A549 (cell line): ENCODE results near the gene FNDC3A. TPM values are rescaled to one million over a fixed set of nuclear protein-coding genes. Genes with fewer than 3 reads are reported as not detected.
"Not testable (repeated sequence)": the region's sequence is repeated elsewhere in the genome, so short reads cannot be mapped to it uniquely, and the experiment has no call there.

Experiments used
- ATAC-seq, 2 experiments: fragments of 200-7000 bp in 1 of 2; fragments of >200 bp in 1 of 2; cut with Nextera tagmentation in 1 of 2; cut with Tn5 transposase in 1 of 2; 3 replicates each; pipeline versions ENCODE4 v1.8.0 to v1.9.1; 2018 to 2020; ENCODE audit warnings: mild to moderate bottlenecking in 1 of 2, moderate library complexity in 1 of 2
- CTCF ChIA-PET: fragments of 300-600 bp; sonication (Branson Sonifier 250); formaldehyde crosslinking; extraction: SDS; loops from one replicate; lab custom pipeline; 2021; ENCODE audit warnings: antibody characterized with exemption, inconsistent platforms; lab: Yijun Ruan, JAX
- POLR2A ChIA-PET: fragments of 350-600 bp; formaldehyde crosslinking; extraction: SDS; loops from one replicate; lab custom pipeline; 2021; ENCODE audit warnings: antibody characterized with exemption, inconsistent platforms; lab: Yijun Ruan, JAX
- DNase-seq, 2 experiments: peaks; one replicate each; pipeline versions ENCODE4 v3.0.0 to v3.0.0-alpha.2; 2011 to 2016; ENCODE audit warnings: low read depth in 1 of 2, low spot score in 1 of 2
- FAIRE-seq: peaks from 2 replicates; lab custom pipeline; 2011; peaks lifted over from hg19 to GRCh38; lab: Jason Lieb, UNC
- H3K27ac ChIP-seq, 2 experiments: fragments of >200 bp; sonication (Bioruptor Twin); formaldehyde crosslinking; 3 replicates each; pipeline ENCODE4 v1.5.1; 2016 to 2017
- H3K4me1 ChIP-seq: fragments of >200 bp; sonication (Bioruptor Twin); formaldehyde crosslinking; 3 replicates; pipeline ENCODE4 v1.6.1; 2016
- H3K4me2 ChIP-seq: fragments of >200 bp; sonication (Bioruptor Twin); formaldehyde crosslinking; 3 replicates; pipeline ENCODE4 v1.6.1; 2016
- H3K4me3 ChIP-seq: fragments of >200 bp; sonication (Bioruptor Twin); formaldehyde crosslinking; 3 replicates; pipeline ENCODE4 v1.5.1; 2016
- H3K9me3 ChIP-seq: fragments of >200 bp; sonication (Bioruptor Twin); formaldehyde crosslinking; 3 replicates; pipeline ENCODE4 v1.6.1; 2016
- BHLHE40 ChIP-seq: IDR thresholded peaks from 2 replicates; pipeline ENCODE4 v1.6.1; 2012; ENCODE audit warnings: low read depth, low read length, inconsistent platforms
- CBX8 ChIP-seq: fragments of 200-600 bp; sonication (generic); IDR thresholded peaks from 2 replicates; pipeline ENCODE4 v1.6.1; 2016
- CTCF ChIP-seq: fragments of >200 bp; sonication (Bioruptor Twin); formaldehyde crosslinking; IDR thresholded peaks from 3 replicates; pipeline ENCODE4 v1.5.1; 2016
- EHMT2 ChIP-seq: fragments of 200-600 bp; sonication (generic); IDR thresholded peaks from 2 replicates; pipeline ENCODE4 v1.6.1; 2016; ENCODE audit warnings: antibody characterized with exemption, low read depth, mild to moderate bottlenecking, moderate library complexity
- FOSB ChIP-seq: fragments of 250-450 bp; sonication (Bioruptor Pico); IDR thresholded peaks from 2 replicates; pipeline ENCODE4 v1.5.0; 2020; ENCODE audit warnings: mild to moderate bottlenecking, moderate library complexity
- KDM5A ChIP-seq: fragments of 200-600 bp; sonication (generic); IDR thresholded peaks from 2 replicates; pipeline ENCODE4 v1.6.1; 2016; ENCODE audit warnings: antibody characterized with exemption, mild to moderate bottlenecking
- MAZ ChIP-seq: fragments of 150-350 bp; IDR thresholded peaks from 2 replicates; pipeline ENCODE4 v1.6.1; 2014; ENCODE audit warnings: antibody characterized with exemption, low read depth, low read length, borderline replicate concordance
- MYC ChIP-seq: IDR thresholded peaks from 2 replicates; pipeline ENCODE4 v1.6.1; 2012; ENCODE audit warnings: mild to moderate bottlenecking, inconsistent platforms, low read length, improper control_type of control experiment, borderline replicate concordance
- NPAS2 ChIP-seq: fragments of 250-450 bp; sonication (Bioruptor Pico); IDR thresholded peaks from 2 replicates; pipeline ENCODE4 v1.8.0; 2022; ENCODE audit warnings: mild to moderate bottlenecking, moderate library complexity, borderline replicate concordance
- POLR2A ChIP-seq: IDR thresholded peaks from 2 replicates; pipeline ENCODE4 v1.6.1; 2012; ENCODE audit warnings: mild to moderate bottlenecking, low read length
- RAD21 ChIP-seq, 2 experiments: fragments of >200 bp in 1 of 2; sonication (Bioruptor Twin) in 1 of 2; formaldehyde crosslinking in 1 of 2; IDR thresholded peaks in 1 of 2; conservative IDR thresholded peaks in 1 of 2; 2 replicates in 1 of 2; 3 replicates in 1 of 2; pipeline ENCODE4 v1.6.1; 2012 to 2018; ENCODE audit warnings: inconsistent platforms in 1 of 2
- RCOR1 ChIP-seq: fragments of 150-350 bp; IDR thresholded peaks from 2 replicates; pipeline ENCODE4 v1.6.1; 2014; ENCODE audit warnings: antibody characterized with exemption, low read length, low read depth
- RNF2 ChIP-seq: fragments of 200-600 bp; sonication (generic); IDR thresholded peaks from 2 replicates; pipeline ENCODE4 v1.6.1; 2016; ENCODE audit warnings: low read depth, mild to moderate bottlenecking, antibody characterized with exemption, moderate library complexity, borderline replicate concordance
- SREBF2 ChIP-seq: fragments of 450-650 bp; IDR thresholded peaks from 2 replicates; pipeline ENCODE4 v1.6.1; 2014; ENCODE audit warnings: mild to moderate bottlenecking, moderate library complexity
- TFCP2L1 ChIP-seq: fragments of 250-450 bp; sonication (Bioruptor Pico); IDR thresholded peaks from 2 replicates; pipeline ENCODE4 v1.5.0; 2021; ENCODE audit warnings: mild to moderate bottlenecking
- ZC3H11A ChIP-seq: fragments of 450-650 bp; IDR thresholded peaks from 2 replicates; pipeline ENCODE4 v1.6.1; 2014; ENCODE audit warnings: antibody characterized with exemption, mild to moderate bottlenecking
- WGBS: methylation state at CpG from one replicate; pipeline ENCODE4 v1.1.6; 2017; ENCODE audit errors: missing lambda C conversion rate; 5-methylcytosine and 5-hydroxymethylcytosine counted together
- polyA plus RNA-seq, 4 experiments: library from polyadenylated mRNA; depleted of rRNA in 3 of 4; stranded (reverse); fragments of >200 nt; fragmentation: RNase III in 1 of 4; extraction: RNeasy Plus Mini Kit Qiagen cat#74134 plus additional on column Dnase treatment in 1 of 4; gene quantifications; 2 replicates in 3 of 4; 3 replicates in 1 of 4; pipeline ENCODE4 v1.2.3, GENCODE V29; 2011 to 2017

The FNDC3A gene
- polyA plus RNA-seq, 2 of the 4 experiments (the other 2 are of a cell fraction), result 16.0 to 32.6 TPM

- Histone ChIP-seq H3K9me3 (no peaks in the 10 kb centered on the region), H3K4me1 (peaks cover 32% of the 10 kb centered on the region), H3K4me3 (no peak overlapping the region), H3K4me2 (peak overlapping the region; percentile 15; the same call in 2 of the 3 replicates), H3K27ac (peak overlapping the region; percentile 15 to 62; a peak in 3 of 6 replicates)
- ATAC-seq (no peak), FAIRE-seq (no peak), DNase-seq (no peak)
- TF ChIP-seq RCOR1 (no peak), MYC (no peak), ZC3H11A (no peak), TFCP2L1 (CRISPR knock-in tag) (no peak), EHMT2 (no peak), BHLHE40 (no peak), MAZ (no peak), FOSB (CRISPR knock-in tag) (no peak), KDM5A (no peak)
- ChIA-PET CTCF (no interaction called here), POLR2A (no interaction called here)
- WGBS, result 19% methylated on average over 1 of the region's 1 CpG
These were observed 87.8 kb downstream of the FNDC3A start for GRCh38 chr13:49063497-49063896.

GRCh38 chr13:49064476-49064875 lies 88.8 kb downstream of the FNDC3A start:
- ATAC-seq, result no peak
- ChIA-PET POLR2A (no interaction called here), CTCF (no interaction called here)
- Histone ChIP-seq H3K4me1 (peaks cover 32% of the 10 kb centered on the region), H3K4me3 (no peak overlapping the region), H3K9me3 (no peaks in the 10 kb centered on the region), H3K4me2 (no peak overlapping the region), H3K27ac (no peak overlapping the region)
- WGBS, result 94% methylated on average over 3 of the region's 3 CpGs
- TF ChIP-seq RNF2 (no peak), SREBF2 (no peak)
- DNase-seq, result no peak
- no peak for FAIRE-seq

- TF ChIP-seq CBX8 (no peak), POLR2A (no peak), SREBF2 (no peak)
These were observed 91.1 kb downstream of the FNDC3A start for GRCh38 chr13:49066856-49067255.

GRCh38 chr13:49068498-49068897 lies 92.8 kb downstream of the FNDC3A start:
- POLR2A ChIA-PET, DNase-seq, H3K4me3 ChIP-seq, ATAC-seq, H3K27ac ChIP-seq, H3K9me3 ChIP-seq, FAIRE-seq, H3K4me2 ChIP-seq, H3K4me1 ChIP-seq: not testable (repeated sequence)
- CTCF ChIA-PET, result interaction anchor here (0.6 kb wide), 1 partner anchor 47 kb away, joined by 5 read pairs; no protein-coding TSS in a partner anchor
- 100% methylated on average over 1 of the region's 1 CpG for WGBS

More at GRCh38 chr13:49066856-49067255, 91.1 kb downstream of the FNDC3A start:
- H3K27ac ChIP-seq, result no peak overlapping the region
- ATAC-seq, result no peak
- peaks cover 20% of the 10 kb centered on the region for H3K4me1 ChIP-seq
- DNase-seq, result no peak
- H3K4me3 ChIP-seq, result no peak overlapping the region
- no peak for FAIRE-seq
- H3K4me2 ChIP-seq, result no peak overlapping the region
- ChIA-PET POLR2A (no interaction called here), CTCF (no interaction called here)
- H3K9me3 ChIP-seq, result no peaks in the 10 kb centered on the region
- WGBS, result 64% methylated on average over 2 of the region's 2 CpGs

- H3K4me2 ChIP-seq, ATAC-seq, H3K9me3 ChIP-seq, H3K27ac ChIP-seq, H3K4me1 ChIP-seq, DNase-seq, H3K4me3 ChIP-seq, CTCF ChIA-PET, POLR2A ChIA-PET, FAIRE-seq: not testable (repeated sequence)
- 96% methylated on average over 6 of the region's 6 CpGs for WGBS
These were observed 94.3 kb downstream of the FNDC3A start for GRCh38 chr13:49070021-49070420.

- CTCF ChIA-PET, result no interaction called here
- DNase-seq (no peak), FAIRE-seq (no peak), ATAC-seq (no peak)
- Histone ChIP-seq H3K27ac (no peak overlapping the region), H3K4me3 (no peak overlapping the region), H3K4me1 (no peaks in the 10 kb centered on the region), H3K4me2 (no peak overlapping the region), H3K9me3 (no peaks in the 10 kb centered on the region)
- WGBS, result 100% methylated on average over 1 of the region's 1 CpG
- TF ChIP-seq NPAS2 (no peak), CTCF (no peak), TFCP2L1 (CRISPR knock-in tag) (no peak), RAD21 (conservative IDR thresholded peaks at IDR 0.05 in 1 of 2, IDR thresholded peaks at IDR 0.05 in 1 of 2) (no peak)
- POLR2A ChIA-PET, result no interaction called here
These were observed 95.7 kb downstream of the FNDC3A start for GRCh38 chr13:49071341-49071937.
